OCI-LY7 (cell line): Measurements from ENCODE around the gene ADD3.

Experiments used
- CTCF ChIP-seq: fragments of 200-600 bp; sonication (generic); conservative IDR thresholded peaks from 2 replicates; pipeline ENCODE4 v1.5.1; 2014; ENCODE audit warnings: mild to moderate bottlenecking, antibody characterized with exemption, low read length, moderate library complexity, mixed read lengths
- EZH2phosphoT487 ChIP-seq: fragments of 200-600 bp; sonication (generic); IDR thresholded peaks from 2 replicates; pipeline ENCODE4 v1.6.1; 2018; ENCODE audit warnings: low read depth, borderline replicate concordance, mild to moderate bottlenecking, mixed run types, antibody characterized with exemption, low read length, moderate library complexity, mixed read lengths

GRCh38 chr10:109974504-109975191 lies 33.1 kb upstream of the ADD3 start:
- TF ChIP-seq CTCF: no peak
- no peak for TF ChIP-seq EZH2phosphoT487
